ENCODE data around the gene DPP4. TPM values are rescaled to one million over a fixed set of nuclear protein-coding genes. Genes with fewer than 3 reads are reported as not detected.

DPP4 gene
- polyA plus RNA-seq, 1 experiment: 10.3 TPM

- H3K4me3 ChIP-seq (ENCODE audit: low read depth, low read length): no peak overlapping the region
- DNase-seq (ENCODE audit: low read depth): no peak
- TF ChIP-seq CTCF (IDR thresholded peaks at IDR 0.05; ENCODE audit: insufficient read depth, low read depth, low read length): no peak
- no peaks in the 10 kb centered on the region for H3K36me3 ChIP-seq (ENCODE audit: control insufficient read depth, insufficient read depth, low read length)
- ChIA-PET CTCF (interaction anchor here (0.6 kb wide), 1 partner anchor 42 kb away, joined by 4 read pairs; no protein-coding TSS in a partner anchor), POLR2A (no interaction called here)
- H3K27me3 ChIP-seq (ENCODE audit: control insufficient read depth, insufficient read depth, low read length): no peaks in the 10 kb centered on the region
Measured at GRCh38 chr2:162070228-162070936, 3.6 kb downstream of the DPP4 start.

GRCh38 chr2:162069267-162069903 lies 4.6 kb downstream of the DPP4 start:
- POLR2A ChIA-PET: interaction anchor here (0.5 kb wide), 1 partner anchor 37 kb away, joined by 9 read pairs; no protein-coding TSS in a partner anchor
- no peak for TF ChIP-seq CTCF (IDR thresholded peaks at IDR 0.05; ENCODE audit: insufficient read depth, low read depth, low read length)
- Histone ChIP-seq H3K36me3 (ENCODE audit: control insufficient read depth, insufficient read depth, low read length) (no peaks in the 10 kb centered on the region), H3K4me3 (ENCODE audit: low read depth, low read length) (no peak overlapping the region), H3K27me3 (ENCODE audit: control insufficient read depth, insufficient read depth, low read length) (no peaks in the 10 kb centered on the region)
- CTCF ChIA-PET: no interaction called here
- DNase-seq (ENCODE audit: low read depth): no peak

GRCh38 chr2:162067596-162067995 lies 6.4 kb downstream of the DPP4 start:
- ChIA-PET POLR2A (no interaction called here), CTCF (no interaction called here)
- DNase-seq (ENCODE audit: low read depth): no peak
- Histone ChIP-seq H3K36me3 (ENCODE audit: control insufficient read depth, insufficient read depth, low read length) (no peaks in the 10 kb centered on the region), H3K4me3 (ENCODE audit: low read depth, low read length) (no peak overlapping the region), H3K27me3 (ENCODE audit: control insufficient read depth, insufficient read depth, low read length) (no peaks in the 10 kb centered on the region)
- TF ChIP-seq CTCF (IDR thresholded peaks at IDR 0.05; ENCODE audit: insufficient read depth, low read depth, low read length): no peak

- ChIA-PET POLR2A (no interaction called here), CTCF (no interaction called here)
- Histone ChIP-seq H3K4me3 (ENCODE audit: low read depth, low read length) (no peak overlapping the region), H3K27me3 (ENCODE audit: control insufficient read depth, insufficient read depth, low read length) (no peaks in the 10 kb centered on the region), H3K36me3 (ENCODE audit: control insufficient read depth, insufficient read depth, low read length) (no peaks in the 10 kb centered on the region)
- TF ChIP-seq CTCF (IDR thresholded peaks at IDR 0.05; ENCODE audit: insufficient read depth, low read depth, low read length): no peak
- DNase-seq (ENCODE audit: low read depth): no peak
Measured at GRCh38 chr2:162065767-162066166, 8.2 kb downstream of the DPP4 start.

GRCh38 chr2:162063899-162064298 lies 10.1 kb downstream of the DPP4 start:
- POLR2A ChIA-PET: no interaction called here
- H3K27me3 ChIP-seq (ENCODE audit: control insufficient read depth, insufficient read depth, low read length): no peaks in the 10 kb centered on the region
- no peaks in the 10 kb centered on the region for H3K36me3 ChIP-seq (ENCODE audit: control insufficient read depth, insufficient read depth, low read length)
- H3K4me3 ChIP-seq (ENCODE audit: low read depth, low read length): no peak overlapping the region
- CTCF ChIA-PET: no interaction called here
- DNase-seq (ENCODE audit: low read depth): no peak
- TF ChIP-seq CTCF (IDR thresholded peaks at IDR 0.05; ENCODE audit: insufficient read depth, low read depth, low read length): no peak
